Measurements from ENCODE around the gene PRSS53.
"Not testable (repeated sequence)": the region's sequence is repeated elsewhere in the genome, so short reads cannot be mapped to it uniquely, and the experiment has no call there.

Gene PRSS53

GRCh38 chr16:31118223-31119155 is 29.7 kb upstream of the PRSS53 start:
- peak; percentile 31 for FAIRE-seq
- DNase-seq (ENCODE audit: insufficient read length, low spot score) = no peak

- peak; percentile 96 for FAIRE-seq
- peak; percentile 93 for DNase-seq (ENCODE audit: insufficient read length, low spot score)
Observed at GRCh38 chr16:31117384-31118222, 28.9 kb upstream of the PRSS53 start, which contains the start of gene KAT8. Gene KAT8, plus strand, starts transcription at chr16:31117664. Its CDS starts 18 bp downstream, at chr16:31117682.

GRCh38 chr16:31114468-31114867 is 25.7 kb upstream of the PRSS53 start:
- FAIRE-seq = no peak

GRCh38 chr16:31113121-31114120 is 24.7 kb upstream of the PRSS53 start:
- DNase-seq (ENCODE audit: insufficient read length, low spot score) (peak; percentile 63), FAIRE-seq (peak; percentile 90)

More at GRCh38 chr16:31114468-31114867, 25.7 kb upstream of the PRSS53 start:
- DNase-seq (ENCODE audit: insufficient read length, low spot score) = no peak

- no peak for FAIRE-seq
- no peak for DNase-seq (ENCODE audit: insufficient read length, low spot score)
Observed at GRCh38 chr16:31112711-31113110, 24.0 kb upstream of the PRSS53 start.

- no peak for FAIRE-seq
- DNase-seq (ENCODE audit: insufficient read length, low spot score) = no peak
Observed at GRCh38 chr16:31111881-31112466, 23.2 kb upstream of the PRSS53 start.

- no peak for DNase-seq (ENCODE audit: insufficient read length, low spot score)
Observed at GRCh38 chr16:31110106-31111034, 21.6 kb upstream of the PRSS53 start.

GRCh38 chr16:31109622-31110021 is 20.9 kb upstream of the PRSS53 start:
- FAIRE-seq (no peak), DNase-seq (ENCODE audit: insufficient read length, low spot score) (no peak)

More at GRCh38 chr16:31110106-31111034, 21.6 kb upstream of the PRSS53 start:
- no peak for FAIRE-seq

GRCh38 chr16:31108794-31109558 is 20.2 kb upstream of the PRSS53 start:
- no peak for DNase-seq (ENCODE audit: insufficient read length, low spot score)
- FAIRE-seq = no peak

GRCh38 chr16:31108035-31108793 is 19.5 kb upstream of the PRSS53 start, which contains the start of gene BCKDK:
Gene BCKDK, plus strand, starts transcription at chr16:31108386. Its CDS starts 838 bp downstream, at chr16:31109224.
- DNase-seq (ENCODE audit: insufficient read length, low spot score) (peak; percentile 93), FAIRE-seq (peak; percentile 79)

GRCh38 chr16:31107465-31107867 is 18.7 kb upstream of the PRSS53 start:
- peak; percentile 80 for DNase-seq (ENCODE audit: insufficient read length, low spot score)
- peak; percentile 87 for FAIRE-seq

GRCh38 chr16:31106509-31107464 is 18.0 kb upstream of the PRSS53 start:
- no peak for DNase-seq (ENCODE audit: insufficient read length, low spot score)
- FAIRE-seq = no peak

GRCh38 chr16:31105677-31106213 is 17.0 kb upstream of the PRSS53 start:
- FAIRE-seq (no peak), DNase-seq (ENCODE audit: insufficient read length, low spot score) (peak; percentile 94)

- not testable (repeated sequence) for FAIRE-seq; DNase-seq (ENCODE audit: insufficient read length, low spot score)
Observed at GRCh38 chr16:31100876-31101641, 12.3 kb upstream of the PRSS53 start.

Data from GM19239 (cell line).